Urinary bladder (tissue), 4 donors: Measurements from ENCODE around the gene IFNGR2. TPM values are rescaled to one million over a fixed set of nuclear protein-coding genes. Genes with fewer than 3 reads are reported as not detected.

Source experiments
- DNase-seq: peaks from one replicate; pipeline ENCODE4 v3.0.0-alpha.2; 2015; ENCODE audit errors: extremely low spot score
- H3K27ac ChIP-seq: one replicate; pipeline ENCODE4 v1.5.1; 2013; ENCODE audit warnings: low read depth, mild to moderate bottlenecking, moderate library complexity
- H3K36me3 ChIP-seq: one replicate; pipeline ENCODE4 v1.6.1; 2013; ENCODE audit warnings: mild to moderate bottlenecking, moderate library complexity; ENCODE audit not compliant: insufficient read depth
- H3K4me1 ChIP-seq: one replicate; pipeline ENCODE4 v1.6.1; 2013; ENCODE audit warnings: mild to moderate bottlenecking, moderate library complexity; ENCODE audit not compliant: insufficient read depth
- H3K4me3 ChIP-seq: one replicate; pipeline ENCODE4 v1.5.1; 2013; ENCODE audit warnings: low read depth, low read length
- WGBS: extraction: QIAGEN DNeasy Blood & Tissue Kit; methylation state at CpG from one replicate; pipeline ENCODE4 v1.1.7; 2013; 5-methylcytosine and 5-hydroxymethylcytosine counted together
- polyA plus RNA-seq: library from polyadenylated mRNA; stranded (reverse); fragments of 200-250 nt; gene quantifications from one replicate; pipeline ENCODE4 v1.2.3, GENCODE V29; 2013
- total RNA-seq: library from RNA; depleted of rRNA; stranded (reverse); fragments of >200 nt; gene quantifications from one replicate; pipeline ENCODE4 v1.2.3, GENCODE V29; 2014
- donor health status: healthy with polysubstance abuse.
- donor health status: healthy.

Gene IFNGR2
- total and polyA plus RNA-seq, 2 donors, result 64.8 to 71.9 TPM

- DNase-seq, result no peak
- Histone ChIP-seq H3K36me3 (no peaks in the 10 kb centered on the region), H3K27ac (peak overlapping the region; percentile 61), H3K4me1 (no peaks in the 10 kb centered on the region), H3K4me3 (no peak overlapping the region)
- WGBS, result 41% methylated on average over 20 of the region's 20 CpGs
These were observed 19.9 kb upstream of the IFNGR2 start for GRCh38 chr21:33383056-33383888.

GRCh38 chr21:33384841-33385331, 18.3 kb upstream of the IFNGR2 start:
- 59% methylated on average over 17 of the region's 17 CpGs for WGBS
- Histone ChIP-seq H3K36me3 (no peaks in the 10 kb centered on the region), H3K4me3 (no peak overlapping the region), H3K4me1 (no peaks in the 10 kb centered on the region), H3K27ac (no peak overlapping the region)
- DNase-seq, result no peak

GRCh38 chr21:33386222-33386784, 16.9 kb upstream of the IFNGR2 start:
- WGBS, result 80% methylated on average over 6 of the region's 6 CpGs
- no peaks in the 10 kb centered on the region for H3K36me3 ChIP-seq
- DNase-seq, result no peak
- no peak overlapping the region for H3K27ac ChIP-seq
- no peak overlapping the region for H3K4me3 ChIP-seq
- H3K4me1 ChIP-seq, result no peaks in the 10 kb centered on the region

- Histone ChIP-seq H3K27ac (no peak overlapping the region), H3K4me3 (no peak overlapping the region), H3K4me1 (no peaks in the 10 kb centered on the region), H3K36me3 (no peaks in the 10 kb centered on the region)
- WGBS, result 92% methylated on average over 6 of the region's 6 CpGs
- DNase-seq, result no peak
These were observed 15.9 kb upstream of the IFNGR2 start for GRCh38 chr21:33387294-33387693.

- 83% methylated on average over 4 of the region's 4 CpGs for WGBS
- no peaks in the 10 kb centered on the region for H3K36me3 ChIP-seq
- no peak for DNase-seq
- no peaks in the 10 kb centered on the region for H3K4me1 ChIP-seq
- H3K4me3 ChIP-seq, result no peak overlapping the region
- no peak overlapping the region for H3K27ac ChIP-seq
These were observed 15.0 kb upstream of the IFNGR2 start for GRCh38 chr21:33388188-33388587.

- Histone ChIP-seq H3K4me1 (no peaks in the 10 kb centered on the region), H3K36me3 (no peaks in the 10 kb centered on the region), H3K4me3 (no peak overlapping the region), H3K27ac (no peak overlapping the region)
- DNase-seq, result no peak
- 80% methylated on average over 5 of the region's 5 CpGs for WGBS
These were observed 12.7 kb upstream of the IFNGR2 start for GRCh38 chr21:33390479-33390878.

GRCh38 chr21:33391656-33392055, 11.6 kb upstream of the IFNGR2 start:
- no peaks in the 10 kb centered on the region for H3K4me1 ChIP-seq
- 85% methylated on average over 6 of the region's 6 CpGs for WGBS
- no peak overlapping the region for H3K27ac ChIP-seq
- no peak for DNase-seq
- no peaks in the 10 kb centered on the region for H3K36me3 ChIP-seq
- no peak overlapping the region for H3K4me3 ChIP-seq

- H3K4me1 ChIP-seq, result no peaks in the 10 kb centered on the region
- no peak overlapping the region for H3K27ac ChIP-seq
- H3K4me3 ChIP-seq, result no peak overlapping the region
- DNase-seq, result no peak
- WGBS, result 80% methylated on average over 11 of the region's 11 CpGs
- H3K36me3 ChIP-seq, result no peaks in the 10 kb centered on the region
These were observed 10.8 kb upstream of the IFNGR2 start for GRCh38 chr21:33392284-33392985.

- Histone ChIP-seq H3K4me3 (no peak overlapping the region), H3K4me1 (no peaks in the 10 kb centered on the region), H3K36me3 (no peaks in the 10 kb centered on the region), H3K27ac (no peak overlapping the region)
- DNase-seq, result no peak
- WGBS, result 70% methylated on average over 5 of the region's 5 CpGs
These were observed 9.9 kb upstream of the IFNGR2 start for GRCh38 chr21:33393348-33393747.

- WGBS, result 95% methylated on average over 8 of the region's 8 CpGs
- H3K27ac ChIP-seq, result no peak overlapping the region
- no peak overlapping the region for H3K4me3 ChIP-seq
- H3K4me1 ChIP-seq, result no peaks in the 10 kb centered on the region
- H3K36me3 ChIP-seq, result no peaks in the 10 kb centered on the region
- DNase-seq, result no peak
These were observed 9.0 kb upstream of the IFNGR2 start for GRCh38 chr21:33394260-33394659.

GRCh38 chr21:33395891-33396331, 7.3 kb upstream of the IFNGR2 start:
- no peak for DNase-seq
- Histone ChIP-seq H3K4me3 (no peak overlapping the region), H3K27ac (no peak overlapping the region), H3K4me1 (no peaks in the 10 kb centered on the region), H3K36me3 (no peaks in the 10 kb centered on the region)
- WGBS, result 53% methylated on average over 6 of the region's 6 CpGs

GRCh38 chr21:33396436-33396835, 6.8 kb upstream of the IFNGR2 start:
- no peak for DNase-seq
- 59% methylated on average over 6 of the region's 6 CpGs for WGBS
- Histone ChIP-seq H3K4me3 (no peak overlapping the region), H3K36me3 (no peaks in the 10 kb centered on the region), H3K27ac (no peak overlapping the region), H3K4me1 (no peaks in the 10 kb centered on the region)

- no peak overlapping the region for H3K4me3 ChIP-seq
- DNase-seq, result no peak
- H3K4me1 ChIP-seq, result no peaks in the 10 kb centered on the region
- WGBS, result 33% methylated on average over 5 of the region's 5 CpGs
- no peak overlapping the region for H3K27ac ChIP-seq
- no peaks in the 10 kb centered on the region for H3K36me3 ChIP-seq
These were observed 6.3 kb upstream of the IFNGR2 start for GRCh38 chr21:33396951-33397350.

- Histone ChIP-seq H3K27ac (no peak overlapping the region), H3K36me3 (no peaks in the 10 kb centered on the region), H3K4me1 (no peaks in the 10 kb centered on the region), H3K4me3 (no peak overlapping the region)
- DNase-seq, result no peak
- 95% methylated on average over 3 of the region's 3 CpGs for WGBS
These were observed 5.5 kb upstream of the IFNGR2 start for GRCh38 chr21:33397717-33398116.
